Measurements from ENCODE around the gene SIPA1L3.

- TF ChIP-seq, protein P1, sequence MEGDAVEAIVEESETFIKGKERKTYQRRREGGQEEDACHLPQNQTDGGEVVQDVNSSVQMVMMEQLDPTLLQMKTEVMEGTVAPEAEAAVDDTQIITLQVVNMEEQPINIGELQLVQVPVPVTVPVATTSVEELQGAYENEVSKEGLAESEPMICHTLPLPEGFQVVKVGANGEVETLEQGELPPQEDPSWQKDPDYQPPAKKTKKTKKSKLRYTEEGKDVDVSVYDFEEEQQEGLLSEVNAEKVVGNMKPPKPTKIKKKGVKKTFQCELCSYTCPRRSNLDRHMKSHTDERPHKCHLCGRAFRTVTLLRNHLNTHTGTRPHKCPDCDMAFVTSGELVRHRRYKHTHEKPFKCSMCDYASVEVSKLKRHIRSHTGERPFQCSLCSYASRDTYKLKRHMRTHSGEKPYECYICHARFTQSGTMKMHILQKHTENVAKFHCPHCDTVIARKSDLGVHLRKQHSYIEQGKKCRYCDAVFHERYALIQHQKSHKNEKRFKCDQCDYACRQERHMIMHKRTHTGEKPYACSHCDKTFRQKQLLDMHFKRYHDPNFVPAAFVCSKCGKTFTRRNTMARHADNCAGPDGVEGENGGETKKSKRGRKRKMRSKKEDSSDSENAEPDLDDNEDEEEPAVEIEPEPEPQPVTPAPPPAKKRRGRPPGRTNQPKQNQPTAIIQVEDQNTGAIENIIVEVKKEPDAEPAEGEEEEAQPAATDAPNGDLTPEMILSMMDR (IDR thresholded peaks at IDR 0.05; ENCODE audit: low read depth, low read length): no peak
- no peak for TF ChIP-seq POLR2A (IDR thresholded peaks at IDR 0.05; ENCODE audit: extremely low read depth, insufficient read length)
- TF ChIP-seq, protein P2, sequence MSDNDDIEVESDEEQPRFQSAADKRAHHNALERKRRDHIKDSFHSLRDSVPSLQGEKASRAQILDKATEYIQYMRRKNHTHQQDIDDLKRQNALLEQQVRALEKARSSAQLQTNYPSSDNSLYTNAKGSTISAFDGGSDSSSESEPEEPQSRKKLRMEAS (IDR thresholded peaks at IDR 0.05; ENCODE audit: low read depth, low read length): no peak
- no peak for TF ChIP-seq MYC (IDR thresholded peaks at IDR 0.05; ENCODE audit: low read depth, low read length)
These were observed 140.0 kb downstream of the SIPA1L3 start for GRCh38 chr19:38047049-38047438.

Data from NB4 (cell line).